ENCODE measurements around the gene L2HGDH.
"Not testable (repeated sequence)": the region's sequence is repeated elsewhere in the genome, so short reads cannot be mapped to it uniquely, and the experiment has no call there.

L2HGDH gene

GRCh38 chr14:50340963-50341362 lies 28.9 kb upstream of the L2HGDH start:
- intact Hi-C loops (cut with DNase I) = loop anchor here (10.0 kb wide), 1 partner anchor 434 kb away; no protein-coding TSS in a partner anchor
- DNase-seq = no peak

DNA sequence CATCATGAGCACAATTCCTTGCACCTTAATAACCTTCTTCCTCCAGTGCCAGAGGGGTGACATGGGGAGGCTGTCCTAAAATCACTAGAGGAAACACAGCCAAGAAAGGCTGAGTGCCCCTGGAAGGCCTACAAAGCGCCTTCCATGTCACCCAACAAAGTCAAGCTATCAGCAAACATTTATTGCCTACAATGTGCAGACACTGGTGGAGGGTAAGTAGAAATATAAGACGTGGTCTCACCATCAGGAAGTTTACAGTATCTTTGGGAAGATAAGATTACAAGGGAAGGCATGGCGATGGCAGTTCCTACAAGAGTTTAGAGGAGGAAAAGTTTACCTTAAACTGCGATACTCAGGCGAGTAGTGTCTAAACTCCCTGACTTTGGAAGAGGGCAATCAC lies 28.0 kb upstream of the L2HGDH start:
- DNase-seq = no peak
- intact Hi-C loops (cut with DNase I) = loop anchor here (10.0 kb wide), 1 partner anchor 435 kb away; no protein-coding TSS in a partner anchor

GRCh38 chr14:50339178-50339804 lies 27.3 kb upstream of the L2HGDH start:
- intact Hi-C loops (cut with DNase I) = no loop called here
- DNase-seq = no peak

DNA sequence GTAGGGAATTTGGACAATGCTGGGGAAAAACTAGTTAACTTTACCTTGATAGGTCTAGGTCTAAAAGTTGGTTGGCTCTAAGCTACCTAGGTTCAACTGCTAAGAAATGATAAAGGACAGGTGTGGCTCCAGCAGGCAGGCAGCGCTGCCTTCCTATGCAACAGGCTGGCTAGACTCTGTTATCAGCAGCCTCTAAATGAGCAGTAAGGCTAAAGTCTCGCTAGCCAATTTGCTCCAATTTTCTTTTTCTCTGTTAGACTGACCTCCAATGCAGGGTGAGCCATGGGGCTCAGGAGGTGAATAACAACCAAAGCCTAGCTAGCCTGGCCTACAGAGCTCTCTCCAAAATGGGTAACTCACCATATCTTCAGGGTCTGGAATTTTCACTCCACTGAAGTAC lies 26.6 kb upstream of the L2HGDH start:
- DNase-seq = no peak
- intact Hi-C loops (cut with DNase I) = no loop called here

- intact Hi-C loops (cut with DNase I) = no loop called here
- DNase-seq = peak in 9 of 10 donors; percentile 39 to 93 (median 55)
Measured at GRCh38 chr14:50335989-50336824, 24.2 kb upstream of the L2HGDH start.

- DNase-seq = peak in 8 of 10 donors; percentile 21 to 93 (median 66)
- intact Hi-C loops (cut with DNase I) = no loop called here
Measured at GRCh38 chr14:50335389-50335788, 23.4 kb upstream of the L2HGDH start.

DNA sequence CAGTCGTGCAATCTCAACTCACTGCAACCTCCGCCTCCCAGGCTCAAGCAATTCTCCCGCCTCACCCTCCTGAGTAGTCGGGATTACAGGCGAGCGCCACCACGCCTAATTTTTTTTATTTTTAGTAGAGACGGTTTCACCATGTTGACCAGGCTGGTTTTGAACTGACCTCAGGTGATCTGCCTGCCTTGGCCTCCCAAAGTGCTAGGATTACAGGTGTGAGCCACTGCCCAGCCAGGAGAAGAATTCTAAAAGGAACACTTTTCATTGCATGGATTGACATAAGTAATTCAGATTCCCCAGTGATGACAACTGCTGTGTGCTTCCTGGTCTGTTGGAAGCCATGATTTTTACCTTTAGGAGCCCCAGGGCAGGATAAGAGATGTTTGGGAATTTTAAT lies 22.2 kb upstream of the L2HGDH start:
- no peak for DNase-seq
- intact Hi-C loops (cut with DNase I) = no loop called here

DNA sequence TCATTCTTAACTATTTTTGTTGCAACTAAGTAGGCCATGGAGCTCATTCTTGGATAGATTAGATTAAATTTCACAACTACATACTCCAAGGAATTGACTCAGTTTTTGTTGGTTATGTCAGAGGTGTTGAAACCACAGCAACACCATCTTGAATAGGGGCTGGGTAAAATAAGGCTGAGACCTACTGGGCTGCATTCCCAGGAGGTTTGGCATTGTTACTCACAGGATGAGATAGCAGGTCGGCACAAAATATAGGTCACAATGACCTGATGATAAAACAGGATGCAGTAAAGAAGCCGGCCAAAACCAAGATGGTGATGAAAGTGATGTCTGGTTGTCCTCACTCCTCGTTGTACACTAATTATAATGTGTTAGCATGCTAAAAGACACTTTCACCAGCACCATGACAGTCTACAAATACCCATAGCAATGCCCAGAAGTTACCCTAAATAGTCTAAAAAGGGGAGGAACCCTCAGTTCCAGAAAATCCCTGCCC lies 21.0 kb upstream of the L2HGDH start:
- DNase-seq = no peak
- intact Hi-C loops (cut with DNase I) = no loop called here

DNA sequence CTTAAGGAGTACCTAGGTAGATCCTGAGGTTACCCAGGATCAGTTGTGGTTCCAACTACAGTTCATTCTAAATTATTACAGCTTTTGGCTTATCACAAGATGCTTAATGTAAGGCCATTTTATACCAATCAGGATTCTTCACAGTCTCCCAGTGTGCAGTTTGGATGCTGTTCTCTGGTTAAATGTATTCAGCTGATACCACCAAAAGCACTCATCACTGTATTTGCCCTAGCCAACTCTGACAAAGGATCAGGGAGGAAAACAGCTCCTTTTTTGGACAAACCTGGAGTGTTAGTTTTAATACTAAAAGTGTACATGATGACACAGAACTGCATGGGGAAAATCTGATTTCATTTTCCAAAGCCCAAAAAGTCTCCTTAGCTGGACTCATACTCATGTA lies 19.6 kb upstream of the L2HGDH start:
- intact Hi-C loops (cut with DNase I) = no loop called here
- no peak for DNase-seq

GRCh38 chr14:50321009-50321660 lies 9.1 kb upstream of the L2HGDH start:
- peak in 6 of 10 donors; percentile 47 to 89 (median 62) for DNase-seq
- intact Hi-C loops (cut with DNase I) = loop anchor here (1.0 kb wide), 1 partner anchor 211 kb away; the partner anchor contains the start of gene MAP4K5

DNA sequence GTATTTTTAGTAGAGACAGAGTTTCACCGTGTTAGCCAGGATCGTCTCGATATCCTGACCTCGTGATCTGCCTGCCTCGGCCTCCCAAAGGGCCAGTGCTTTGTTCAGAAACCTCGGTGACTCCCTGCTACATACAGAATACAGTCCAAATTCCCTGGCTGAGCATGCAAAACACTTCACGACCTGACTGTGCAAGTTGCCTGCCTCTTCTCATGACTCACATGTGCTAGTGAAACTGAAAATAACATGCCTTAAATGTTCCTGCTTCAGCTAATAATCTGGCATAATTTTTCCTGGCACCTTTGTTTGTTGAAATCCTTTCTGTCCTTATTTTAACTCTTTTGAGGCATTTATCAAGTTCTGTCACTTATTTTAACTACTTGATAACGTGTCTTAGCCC lies 8.3 kb upstream of the L2HGDH start:
- DNase-seq = no peak
- intact Hi-C loops (cut with DNase I) = no loop called here

GRCh38 chr14:50319721-50320120 lies 7.7 kb upstream of the L2HGDH start:
- intact Hi-C loops (cut with DNase I) = loop anchor here (10.0 kb wide), 1 partner anchor 455 kb away; no protein-coding TSS in a partner anchor

GRCh38 chr14:50319293-50319692 lies 7.3 kb upstream of the L2HGDH start:
- DNase-seq = no peak
- intact Hi-C loops (cut with DNase I) = loop anchor here (10.0 kb wide), 1 partner anchor 456 kb away; no protein-coding TSS in a partner anchor

More at GRCh38 chr14:50319721-50320120, 7.7 kb upstream of the L2HGDH start:
- DNase-seq = no peak

- DNase-seq = no peak
- intact Hi-C loops (cut with DNase I) = loop anchor here (10.0 kb wide), 1 partner anchor 457 kb away; no protein-coding TSS in a partner anchor
Measured at GRCh38 chr14:50318031-50318626, 6.1 kb upstream of the L2HGDH start.

- DNase-seq = not testable (repeated sequence)
- intact Hi-C loops (cut with DNase I) = loop anchor here (10.0 kb wide), 1 partner anchor 461 kb away; no protein-coding TSS in a partner anchor
Measured at GRCh38 chr14:50314098-50314497, 2.1 kb upstream of the L2HGDH start.

GRCh38 chr14:50312734-50313054 lies 665 bp upstream of the L2HGDH start:
- no peak for DNase-seq
- intact Hi-C loops (cut with DNase I) = loop anchor here (2.0 to 10.0 kb wide), 3 partner anchors 82 to 462 kb away; partner anchors contain the start of genes MAP4K5 and SOS2

- DNase-seq = no peak
- intact Hi-C loops (cut with DNase I) = loop anchor here (10.0 kb wide), 1 partner anchor 463 kb away; no protein-coding TSS in a partner anchor
Measured at GRCh38 chr14:50311337-50311971, 575 bp downstream of the L2HGDH start.

DNA sequence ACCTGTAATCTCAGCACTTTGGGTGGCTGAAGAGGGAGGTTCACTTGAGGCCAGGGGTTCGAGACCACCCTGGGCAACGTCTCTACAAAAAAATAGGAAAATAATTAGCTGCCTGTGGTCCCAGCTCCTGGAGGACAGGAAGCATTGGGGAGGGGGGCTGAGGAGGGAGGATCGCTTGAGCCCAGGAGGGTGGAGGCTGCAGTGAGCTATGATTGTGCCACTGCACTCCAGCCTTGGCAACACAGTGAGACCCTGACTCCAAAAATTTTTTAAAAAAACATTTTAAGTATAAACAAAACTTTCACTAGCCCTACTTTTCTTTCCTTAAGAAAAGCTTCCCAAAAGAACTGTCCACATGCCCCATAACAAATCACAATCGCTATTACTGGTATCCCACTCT lies 1.6 kb downstream of the L2HGDH start:
- intact Hi-C loops (cut with DNase I) = loop anchor here (10.0 kb wide), 1 partner anchor 464 kb away; no protein-coding TSS in a partner anchor
- DNase-seq = no peak

DNA sequence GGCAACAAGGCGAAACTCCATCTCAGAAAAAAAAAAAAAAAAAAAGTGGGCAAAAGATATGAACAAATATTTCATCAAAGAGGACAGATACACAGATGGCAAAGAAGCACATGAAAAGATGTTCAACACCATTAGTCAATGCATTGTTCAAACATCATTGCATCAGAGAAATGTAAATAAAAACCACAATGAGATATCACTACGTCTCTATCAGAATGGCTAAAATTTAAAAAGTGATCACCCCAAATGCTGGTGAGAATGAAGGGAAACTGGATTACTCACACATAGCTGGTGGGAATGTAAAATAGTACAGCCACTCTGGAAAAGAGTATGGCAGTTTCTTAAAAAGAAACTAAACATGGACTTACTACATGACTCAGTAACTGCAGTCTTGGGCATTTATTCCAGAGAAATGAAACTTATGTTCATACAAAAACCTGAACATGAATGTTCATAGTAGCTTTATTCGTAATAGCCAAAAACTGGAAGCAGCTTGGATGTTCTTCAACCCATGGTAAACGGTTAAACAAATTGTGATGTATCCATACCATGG lies 3.6 kb downstream of the L2HGDH start:
- intact Hi-C loops (cut with DNase I) = no loop called here
- no peak for DNase-seq
